ENCODE data around the gene METTL6. TPM values are rescaled to one million over a fixed set of nuclear protein-coding genes. Genes with fewer than 3 reads are reported as not detected.

The METTL6 gene
- total and polyA plus RNA-seq, 2 donors (not counting 1 experiment from before 2014, with no cell fraction given) = 7.6 to 23.9 TPM

DNA sequence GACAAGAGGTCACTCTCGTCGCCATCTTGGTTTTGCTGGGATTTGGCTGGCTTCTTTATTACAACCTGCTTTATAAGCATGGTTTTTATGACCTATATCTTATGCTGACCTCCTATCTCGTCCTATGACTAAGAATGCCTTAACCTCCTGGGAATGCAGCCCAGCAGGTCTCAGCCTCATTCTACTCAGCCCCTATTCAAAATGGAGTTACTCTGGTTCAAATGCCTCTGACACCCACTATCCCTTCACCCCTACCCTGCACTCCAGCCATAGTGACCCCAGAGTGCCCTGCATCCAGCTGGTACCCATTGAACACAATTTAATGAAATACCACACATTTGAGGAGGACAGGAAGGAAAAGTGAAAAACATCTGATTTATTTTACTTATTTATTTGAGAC, 23.4 kb downstream of the METTL6 start:
- H3K9me3 ChIP-seq (ENCODE audit: control extremely low read depth in 1 of 3, control insufficient read depth in 2 of 3, insufficient read depth in 1 of 3, low read length in 2 of 3) = no peaks in the 10 kb centered on the region
- WGBS (ENCODE audit: insufficient coverage) = no CpG with 5 or more reads among the region's 3 CpGs
- H3K4me2 ChIP-seq (replicated peaks; ENCODE audit: low read depth, low read length, poor library complexity, severe bottlenecking) = no peak overlapping the region
- no peak overlapping the region for H3K4me3 ChIP-seq (ENCODE audit: control extremely low read depth in 1 of 5, extremely low read depth in 1 of 5, insufficient read depth in 1 of 5, low read depth in 2 of 5, low read length in 4 of 5)
- ATAC-seq (ENCODE audit: low read depth) = no peak
- Mint-ChIP-seq H3K4me3 (no peak overlapping the region), H3K9me3 (ENCODE audit: insufficient read depth) (no peaks in the 10 kb centered on the region), H3K4me1 (peaks cover 29% of the 10 kb centered on the region), H3K27ac (no peak overlapping the region), H3K27me3 (no peaks in the 10 kb centered on the region)
- DNase-seq = no peak
- no peak overlapping the region for H2AFZ ChIP-seq (ENCODE audit: insufficient read depth, low read depth, low read length, poor library complexity, severe bottlenecking)
- H3K27ac ChIP-seq (ENCODE audit: low read length in 2 of 2) = no peak overlapping the region
- intact Hi-C loops (cut with micrococcal nuclease) = loop anchor here (2.0 to 10.0 kb wide), 3 partner anchors 25 to 479 kb away; no protein-coding TSS in a partner anchor
- peaks cover 30 to 32% of the 10 kb centered on the region in 2 donors for H3K4me1 ChIP-seq (ENCODE audit: control insufficient read depth in 2 of 2, insufficient read depth in 2 of 2, low read length in 2 of 2)
- H3K9ac ChIP-seq (ENCODE audit: low read length) = no peak overlapping the region
- H3K36me3 ChIP-seq (replicated peaks in 1 of 2; ENCODE audit: control extremely low read depth in 1 of 2, control insufficient read depth in 1 of 2, extremely low read depth in 1 of 2, insufficient read depth in 2 of 2, low read length in 1 of 2) = peaks cover 0 to 4% of the 10 kb centered on the region in 2 experiments
- peaks cover 5% of the 10 kb centered on the region for H3K79me2 ChIP-seq (ENCODE audit: control insufficient read depth, insufficient read depth, low read length)
- H4K20me1 ChIP-seq (ENCODE audit: control insufficient read depth, insufficient read depth, low read length, poor library complexity, severe bottlenecking) = no peaks in the 10 kb centered on the region
- POLR2A ChIA-PET = no interaction called here
- H3K27me3 ChIP-seq (replicated peaks in 1 of 4; ENCODE audit: control extremely low read depth in 1 of 4, control insufficient read depth in 3 of 4, insufficient read depth in 4 of 4, low read length in 3 of 4) = no peaks in the 10 kb centered on the region
- no peak for TF ChIP-seq EZH2 (IDR thresholded peaks at IDR 0.05; ENCODE audit: borderline replicate concordance, insufficient read depth, low read depth, low read length, poor library complexity, severe bottlenecking)
- TF ChIP-seq, protein P1, sequence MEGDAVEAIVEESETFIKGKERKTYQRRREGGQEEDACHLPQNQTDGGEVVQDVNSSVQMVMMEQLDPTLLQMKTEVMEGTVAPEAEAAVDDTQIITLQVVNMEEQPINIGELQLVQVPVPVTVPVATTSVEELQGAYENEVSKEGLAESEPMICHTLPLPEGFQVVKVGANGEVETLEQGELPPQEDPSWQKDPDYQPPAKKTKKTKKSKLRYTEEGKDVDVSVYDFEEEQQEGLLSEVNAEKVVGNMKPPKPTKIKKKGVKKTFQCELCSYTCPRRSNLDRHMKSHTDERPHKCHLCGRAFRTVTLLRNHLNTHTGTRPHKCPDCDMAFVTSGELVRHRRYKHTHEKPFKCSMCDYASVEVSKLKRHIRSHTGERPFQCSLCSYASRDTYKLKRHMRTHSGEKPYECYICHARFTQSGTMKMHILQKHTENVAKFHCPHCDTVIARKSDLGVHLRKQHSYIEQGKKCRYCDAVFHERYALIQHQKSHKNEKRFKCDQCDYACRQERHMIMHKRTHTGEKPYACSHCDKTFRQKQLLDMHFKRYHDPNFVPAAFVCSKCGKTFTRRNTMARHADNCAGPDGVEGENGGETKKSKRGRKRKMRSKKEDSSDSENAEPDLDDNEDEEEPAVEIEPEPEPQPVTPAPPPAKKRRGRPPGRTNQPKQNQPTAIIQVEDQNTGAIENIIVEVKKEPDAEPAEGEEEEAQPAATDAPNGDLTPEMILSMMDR (IDR thresholded peaks at IDR 0.05) = no peak
- CTCF ChIA-PET = interaction anchor here (0.7 to 14.6 kb wide), 13 partner anchors 19 to 295 kb away, joined by 3 to 421 read pairs (median 8); partner anchors contain the start of genes CAPN7, EAF1 and METTL6

DNA sequence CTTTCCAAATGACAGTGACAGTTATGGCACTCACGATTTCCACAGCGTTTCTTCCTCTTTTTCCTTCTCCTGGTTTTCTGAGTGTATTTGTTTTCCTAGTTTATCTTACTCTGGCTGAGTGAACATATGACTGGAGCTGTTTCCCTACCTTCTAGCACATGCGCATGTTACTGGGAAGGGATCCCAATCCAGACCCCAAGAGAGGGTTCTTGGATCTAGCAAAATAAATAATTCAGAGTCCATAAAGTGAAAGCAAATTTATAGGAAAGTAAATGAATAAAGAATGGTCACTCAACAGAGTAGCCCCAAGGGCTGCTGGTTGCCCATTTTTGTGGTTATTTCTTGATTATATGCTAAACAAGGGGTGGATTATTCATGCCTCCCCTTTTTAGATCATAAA, 23.8 kb downstream of the METTL6 start:
- ATAC-seq (ENCODE audit: low read depth) = no peak
- H3K4me2 ChIP-seq (replicated peaks; ENCODE audit: low read depth, low read length, poor library complexity, severe bottlenecking) = no peak overlapping the region
- CTCF ChIA-PET = interaction anchor here (0.8 to 14.6 kb wide), 8 partner anchors 19 to 295 kb away, joined by 3 to 421 read pairs (median 14); partner anchors contain the start of gene CAPN7
- peaks cover 0 to 3% of the 10 kb centered on the region in 2 experiments for H3K36me3 ChIP-seq (replicated peaks in 1 of 2; ENCODE audit: control extremely low read depth in 1 of 2, control insufficient read depth in 1 of 2, extremely low read depth in 1 of 2, insufficient read depth in 2 of 2, low read length in 1 of 2)
- WGBS (ENCODE audit: insufficient coverage) = no CpG with 5 or more reads among the region's 3 CpGs
- H3K27ac ChIP-seq (ENCODE audit: low read length in 2 of 2) = no peak overlapping the region
- no peak for DNase-seq
- peaks cover 33% of the 10 kb centered on the region for H3K4me1 Mint-ChIP-seq
- H3K4me3 Mint-ChIP-seq = no peak overlapping the region
- no peak overlapping the region for H3K4me3 ChIP-seq (ENCODE audit: control extremely low read depth in 1 of 5, extremely low read depth in 1 of 5, insufficient read depth in 1 of 5, low read depth in 2 of 5, low read length in 4 of 5)
- no peaks in the 10 kb centered on the region for H4K20me1 ChIP-seq (ENCODE audit: control insufficient read depth, insufficient read depth, low read length, poor library complexity, severe bottlenecking)
- no peak for TF ChIP-seq EZH2 (IDR thresholded peaks at IDR 0.05; ENCODE audit: borderline replicate concordance, insufficient read depth, low read depth, low read length, poor library complexity, severe bottlenecking)
- TF ChIP-seq, protein P1 (IDR thresholded peaks at IDR 0.05) = no peak
- no peak overlapping the region for H2AFZ ChIP-seq (ENCODE audit: insufficient read depth, low read depth, low read length, poor library complexity, severe bottlenecking)
- no peaks in the 10 kb centered on the region for H3K9me3 Mint-ChIP-seq (ENCODE audit: insufficient read depth)
- peaks cover 32 to 34% of the 10 kb centered on the region in 2 donors for H3K4me1 ChIP-seq (ENCODE audit: control insufficient read depth in 2 of 2, insufficient read depth in 2 of 2, low read length in 2 of 2)
- no peak overlapping the region for H3K9ac ChIP-seq (ENCODE audit: low read length)
- H3K27me3 ChIP-seq (replicated peaks in 1 of 4; ENCODE audit: control extremely low read depth in 1 of 4, control insufficient read depth in 3 of 4, insufficient read depth in 4 of 4, low read length in 3 of 4) = no peaks in the 10 kb centered on the region
- intact Hi-C loops (cut with micrococcal nuclease) = loop anchor here (10.0 kb wide), 1 partner anchor 479 kb away; no protein-coding TSS in a partner anchor
- H3K79me2 ChIP-seq (ENCODE audit: control insufficient read depth, insufficient read depth, low read length) = peaks cover 5% of the 10 kb centered on the region
- no peaks in the 10 kb centered on the region for H3K9me3 ChIP-seq (ENCODE audit: control extremely low read depth in 1 of 3, control insufficient read depth in 2 of 3, insufficient read depth in 1 of 3, low read length in 2 of 3)
- H3K27me3 Mint-ChIP-seq = no peaks in the 10 kb centered on the region
- no peak overlapping the region for H3K27ac Mint-ChIP-seq
- POLR2A ChIA-PET = no interaction called here

Measured in B cell (primary cell).